OCI-LY3 (cell line): ENCODE results near the gene SPATA6.
"Not testable (repeated sequence)": the region's sequence is repeated elsewhere in the genome, so short reads cannot be mapped to it uniquely, and the experiment has no call there.

Source experiments
- H2AFZ ChIP-seq: fragments of 200-600, 300-600 bp; shearing (Covaris generic); 2 replicates; pipeline ENCODE4 v1.6.0; 2014; ENCODE audit warnings: antibody characterized with exemption, low read depth, low read length
- H3K27ac ChIP-seq: fragments of 200-600, 300-600 bp; sonication (generic); 2 replicates; pipeline ENCODE4 v1.5.1; 2014; ENCODE audit warnings: mild to moderate bottlenecking, low read length, moderate library complexity, mixed read lengths
- H3K27me3 ChIP-seq: fragments of 200-600, 300-600 bp; sonication (generic); 2 replicates; pipeline ENCODE4 v1.6.1; 2014; ENCODE audit warnings: low read depth, low read length, mixed read lengths
- H3K36me3 ChIP-seq: fragments of 200-600, 300-600 bp; sonication (generic); replicated peaks from 2 replicates; pipeline ENCODE3; 2014; ENCODE audit warnings: low read depth, low read length, mixed read lengths
- H3K4me1 ChIP-seq: fragments of 300-600, 200-600 bp; sonication (generic); 2 replicates; pipeline ENCODE4 v1.6.1; 2014; ENCODE audit warnings: low read length, mixed read lengths
- H3K4me2 ChIP-seq: fragments of 200-600, 300-600 bp; sonication (generic); 2 replicates; pipeline ENCODE4 v1.6.1; 2014; ENCODE audit warnings: low read length, mixed read lengths
- H3K4me3 ChIP-seq: fragments of 300-600, 200-600 bp; sonication (generic); 2 replicates; pipeline ENCODE4 v1.5.1; 2014; ENCODE audit warnings: antibody characterized with exemption, mild to moderate bottlenecking, low read length, moderate library complexity
- H3K79me2 ChIP-seq: fragments of 300-600, 200-600 bp; shearing (Covaris generic); 2 replicates; pipeline ENCODE4 v1.6.1; 2014; ENCODE audit warnings: mild to moderate bottlenecking, low read length, mixed read lengths
- H3K9ac ChIP-seq: fragments of 300-600, 200-600 bp; shearing (Covaris generic); 2 replicates; pipeline ENCODE4 v1.6.0; 2014; ENCODE audit warnings: mild to moderate bottlenecking, low read length, moderate library complexity
- H3K9me3 ChIP-seq: fragments of 200-600, 300-600 bp; shearing (Covaris generic); 2 replicates; pipeline ENCODE4 v1.6.1; 2014; ENCODE audit warnings: low read length, mixed read lengths; ENCODE audit not compliant: insufficient read depth
- H4K20me1 ChIP-seq: fragments of 200-600, 300-600 bp; sonication (generic); 2 replicates; pipeline ENCODE4 v1.6.1; 2016; ENCODE audit warnings: low read length, mixed read lengths; ENCODE audit not compliant: insufficient read depth
- EZH2phosphoT487 ChIP-seq: fragments of 200-600 bp; shearing (Covaris generic); IDR thresholded peaks from 2 replicates; pipeline ENCODE4 v1.6.1; 2018; ENCODE audit warnings: antibody characterized with exemption, mixed run types, low read depth
- TF ChIP-seq, protein P1 (sequence below): fragments of 200-600, 300-600 bp; sonication (generic); IDR thresholded peaks from 2 replicates; pipeline ENCODE4 v1.5.1; 2014; ENCODE audit warnings: antibody characterized with exemption, low read length, low read depth

SPATA6 gene

GRCh38 chr1:48439380-48439779 is 32.6 kb downstream of the SPATA6 start:
- TF ChIP-seq, protein P1, sequence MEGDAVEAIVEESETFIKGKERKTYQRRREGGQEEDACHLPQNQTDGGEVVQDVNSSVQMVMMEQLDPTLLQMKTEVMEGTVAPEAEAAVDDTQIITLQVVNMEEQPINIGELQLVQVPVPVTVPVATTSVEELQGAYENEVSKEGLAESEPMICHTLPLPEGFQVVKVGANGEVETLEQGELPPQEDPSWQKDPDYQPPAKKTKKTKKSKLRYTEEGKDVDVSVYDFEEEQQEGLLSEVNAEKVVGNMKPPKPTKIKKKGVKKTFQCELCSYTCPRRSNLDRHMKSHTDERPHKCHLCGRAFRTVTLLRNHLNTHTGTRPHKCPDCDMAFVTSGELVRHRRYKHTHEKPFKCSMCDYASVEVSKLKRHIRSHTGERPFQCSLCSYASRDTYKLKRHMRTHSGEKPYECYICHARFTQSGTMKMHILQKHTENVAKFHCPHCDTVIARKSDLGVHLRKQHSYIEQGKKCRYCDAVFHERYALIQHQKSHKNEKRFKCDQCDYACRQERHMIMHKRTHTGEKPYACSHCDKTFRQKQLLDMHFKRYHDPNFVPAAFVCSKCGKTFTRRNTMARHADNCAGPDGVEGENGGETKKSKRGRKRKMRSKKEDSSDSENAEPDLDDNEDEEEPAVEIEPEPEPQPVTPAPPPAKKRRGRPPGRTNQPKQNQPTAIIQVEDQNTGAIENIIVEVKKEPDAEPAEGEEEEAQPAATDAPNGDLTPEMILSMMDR, result no peak
- TF ChIP-seq EZH2phosphoT487, result no peak
- no peak overlapping the region for H3K4me3 ChIP-seq
- H3K27me3 ChIP-seq, result no peaks in the 10 kb centered on the region
- no peak overlapping the region for H3K4me2 ChIP-seq
- no peaks in the 10 kb centered on the region for H3K4me1 ChIP-seq
- no peaks in the 10 kb centered on the region for H4K20me1 ChIP-seq
- no peaks in the 10 kb centered on the region for H3K9me3 ChIP-seq
- H2AFZ ChIP-seq, result no peak overlapping the region
- no peak overlapping the region for H3K27ac ChIP-seq
- H3K79me2 ChIP-seq, result no peaks in the 10 kb centered on the region
- H3K9ac ChIP-seq, result no peak overlapping the region
- H3K36me3 ChIP-seq, result no peaks in the 10 kb centered on the region

- H3K27me3 ChIP-seq, H3K36me3 ChIP-seq, H3K4me1 ChIP-seq, H2AFZ ChIP-seq, H3K4me2 ChIP-seq, H3K9me3 ChIP-seq, H3K9ac ChIP-seq, H3K4me3 ChIP-seq, H3K79me2 ChIP-seq, H4K20me1 ChIP-seq, H3K27ac ChIP-seq: not testable (repeated sequence)
Observed at GRCh38 chr1:48437379-48437778, 34.6 kb downstream of the SPATA6 start.

- not testable (repeated sequence) for H4K20me1 ChIP-seq
Observed at GRCh38 chr1:48435312-48436002, 36.5 kb downstream of the SPATA6 start.

GRCh38 chr1:48430832-48431231 is 41.2 kb downstream of the SPATA6 start:
- Histone ChIP-seq H3K4me1 (no peaks in the 10 kb centered on the region), H3K9me3 (no peaks in the 10 kb centered on the region), H2AFZ (no peak overlapping the region), H4K20me1 (no peaks in the 10 kb centered on the region), H3K27me3 (0 out of 2 replicates have a peak, but pooled peaks cover 3% of the 10 kb centered on the region), H3K4me3 (no peak overlapping the region), H3K79me2 (no peaks in the 10 kb centered on the region), H3K9ac (no peak overlapping the region), H3K27ac (no peak overlapping the region), H3K36me3 (no peaks in the 10 kb centered on the region), H3K4me2 (no peak overlapping the region)
- no peak for TF ChIP-seq EZH2phosphoT487

More at GRCh38 chr1:48435312-48436002, 36.5 kb downstream of the SPATA6 start:
- not testable (repeated sequence) for H3K4me1 ChIP-seq, H3K79me2 ChIP-seq, H3K4me2 ChIP-seq, H3K27me3 ChIP-seq, H3K27ac ChIP-seq, H3K9ac ChIP-seq, H3K9me3 ChIP-seq, H3K36me3 ChIP-seq, H3K4me3 ChIP-seq, H2AFZ ChIP-seq

- Histone ChIP-seq H3K27me3 (no peaks in the 10 kb centered on the region), H3K36me3 (no peaks in the 10 kb centered on the region), H3K79me2 (no peaks in the 10 kb centered on the region), H3K9me3 (no peaks in the 10 kb centered on the region), H3K27ac (no peak overlapping the region), H2AFZ (no peak overlapping the region), H3K4me3 (no peak overlapping the region), H4K20me1 (no peaks in the 10 kb centered on the region), H3K9ac (no peak overlapping the region), H3K4me1 (no peaks in the 10 kb centered on the region), H3K4me2 (no peak overlapping the region)
- TF ChIP-seq EZH2phosphoT487, result no peak
- TF ChIP-seq, protein P1, result no peak
Observed at GRCh38 chr1:48422009-48422408, 50.0 kb downstream of the SPATA6 start.
